Stimulated activated CD8-positive, alpha-beta memory T cell treated with anti-CD3 and anti-CD28 coated beads, Interleukin-7, amount 100 ng/mL, for 24 hours (primary cell): Measurements from ENCODE around the gene TMEM185B.

Experiments used
- DNase-seq: peaks from one replicate; pipeline ENCODE4 v3.0.0-alpha.2; 2020; ENCODE audit warnings: low read depth

Gene TMEM185B

GRCh38 chr2:120231564-120231973 lies 8.4 kb upstream of the TMEM185B start:
- DNase-seq: no peak

DNA sequence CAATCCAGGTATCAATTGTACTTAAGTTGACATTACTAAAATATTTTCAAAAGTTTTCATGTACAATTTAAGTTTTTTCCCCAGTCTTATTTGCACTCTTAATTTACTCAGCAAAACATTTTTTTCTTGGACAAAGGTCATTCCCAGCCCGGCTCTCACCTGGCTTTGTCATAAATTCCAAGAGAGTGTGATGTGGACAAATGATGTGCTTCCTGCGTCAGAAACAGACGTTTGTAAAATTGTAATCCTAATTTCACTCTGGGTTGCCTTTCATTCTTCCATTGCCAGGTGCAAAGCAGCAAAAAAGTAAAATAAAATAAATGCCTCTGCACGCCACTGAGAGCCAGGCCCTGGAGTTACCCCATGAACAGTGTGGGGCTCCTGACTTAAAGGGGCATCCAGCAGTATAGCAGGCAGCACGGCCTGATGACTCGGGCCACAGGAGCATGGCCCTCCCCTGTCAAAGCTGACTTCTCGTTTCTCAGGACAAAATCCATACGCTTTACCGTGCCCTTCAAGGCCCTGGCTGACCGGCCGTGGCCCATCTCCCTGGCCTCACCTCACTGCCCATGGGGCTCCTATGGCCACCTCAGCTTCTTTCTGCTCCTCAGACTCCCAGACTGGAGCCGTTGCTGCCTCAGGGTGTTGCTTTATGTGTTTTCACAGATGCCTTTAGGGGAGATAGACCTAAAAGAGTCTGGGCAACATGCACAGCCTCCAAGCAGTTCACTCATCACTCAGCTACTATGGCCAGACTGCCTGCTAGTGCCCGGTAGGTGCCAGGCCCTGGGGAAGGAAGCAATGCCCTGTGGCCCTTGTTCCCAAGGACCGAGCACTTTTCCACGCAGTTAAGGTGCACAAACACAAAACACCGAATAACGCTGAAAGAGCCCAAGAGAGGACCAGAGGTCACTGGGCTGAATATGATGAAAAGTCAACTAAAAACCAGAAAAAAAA lies 7.6 kb upstream of the TMEM185B start:
- no peak for DNase-seq

DNA sequence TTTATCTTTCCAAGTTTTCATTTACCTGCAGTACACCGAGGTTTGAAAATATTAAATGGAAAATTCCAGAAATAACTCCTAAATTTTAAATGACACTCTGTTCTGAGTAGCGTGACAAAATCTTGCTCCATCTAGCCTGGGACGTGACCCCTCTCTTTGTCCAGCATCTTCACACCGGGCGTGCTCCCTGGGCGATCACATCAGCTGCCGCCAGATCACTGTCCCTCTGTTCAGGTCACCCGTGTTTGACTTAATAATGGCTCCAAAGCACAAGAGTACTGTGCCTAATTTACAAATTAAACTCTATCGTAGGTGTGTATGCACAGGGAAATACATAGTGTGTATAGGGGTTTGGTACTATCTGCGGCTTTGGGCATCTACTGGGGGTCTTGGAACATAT lies 6.1 kb upstream of the TMEM185B start:
- no peak for DNase-seq

GRCh38 chr2:120228503-120228902 lies 5.3 kb upstream of the TMEM185B start:
- DNase-seq: no peak

GRCh38 chr2:120227111-120227991 lies 4.2 kb upstream of the TMEM185B start:
- no peak for DNase-seq

GRCh38 chr2:120226316-120226715 lies 3.1 kb upstream of the TMEM185B start:
- DNase-seq: no peak

GRCh38 chr2:120225549-120226065 lies 2.4 kb upstream of the TMEM185B start:
- no peak for DNase-seq

- DNase-seq: no peak
These were observed 1.7 kb upstream of the TMEM185B start for GRCh38 chr2:120224735-120225548.

- no peak for DNase-seq
These were observed 1.1 kb upstream of the TMEM185B start for GRCh38 chr2:120224256-120224655.

GRCh38 chr2:120222186-120223033 lies 790 bp downstream of the TMEM185B start:
- DNase-seq: no peak

DNA sequence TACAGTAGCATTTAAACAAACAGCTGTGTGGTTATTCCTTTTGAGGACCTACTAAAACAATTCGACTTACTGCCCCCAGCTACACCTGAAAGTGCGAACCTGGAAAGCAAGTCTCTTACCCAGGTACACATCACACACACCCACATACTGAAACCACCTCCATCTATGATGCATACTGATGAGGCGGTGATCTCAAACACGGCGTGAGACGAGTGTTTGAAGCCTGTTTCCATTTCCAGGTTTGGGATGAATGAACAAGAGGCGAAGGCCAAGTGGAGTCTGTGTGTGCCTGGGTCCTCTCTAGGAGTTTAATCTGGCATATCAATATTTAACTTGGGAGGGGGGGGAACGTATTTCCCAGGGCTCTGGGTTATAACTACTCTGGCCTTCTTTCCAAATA lies 1.6 kb downstream of the TMEM185B start:
- no peak for DNase-seq

GRCh38 chr2:120220756-120221155 lies 2.4 kb downstream of the TMEM185B start:
- no peak for DNase-seq

- no peak for DNase-seq
These were observed 3.4 kb downstream of the TMEM185B start for GRCh38 chr2:120219766-120220165.

- DNase-seq: no peak
These were observed 3.9 kb downstream of the TMEM185B start for GRCh38 chr2:120219291-120219690.

- DNase-seq: no peak
These were observed 5.0 kb downstream of the TMEM185B start for GRCh38 chr2:120218181-120218580.

DNA sequence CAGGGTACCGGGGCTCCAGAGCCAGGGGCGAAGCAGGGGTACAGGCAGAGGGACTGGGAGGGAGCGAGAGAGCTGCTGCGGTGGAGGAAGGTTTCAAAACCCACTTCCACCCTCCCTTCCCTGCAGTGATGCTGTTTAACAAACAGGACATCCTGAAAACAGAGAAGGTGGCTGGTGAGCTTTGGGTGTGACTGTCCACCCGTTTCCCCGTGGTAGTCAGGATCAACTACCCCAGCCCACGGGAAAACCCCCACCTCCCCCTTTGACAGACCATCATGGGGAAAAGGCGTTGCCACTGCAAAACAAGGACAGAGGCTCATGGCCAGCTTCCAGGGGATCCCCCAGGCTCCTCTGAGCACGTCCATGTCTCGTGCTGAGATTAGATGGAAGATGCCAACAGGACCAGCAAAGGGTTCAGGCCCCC lies 12.9 kb downstream of the TMEM185B start:
- DNase-seq: no peak

- DNase-seq: no peak
These were observed 13.6 kb downstream of the TMEM185B start for GRCh38 chr2:120209427-120210269.

DNA sequence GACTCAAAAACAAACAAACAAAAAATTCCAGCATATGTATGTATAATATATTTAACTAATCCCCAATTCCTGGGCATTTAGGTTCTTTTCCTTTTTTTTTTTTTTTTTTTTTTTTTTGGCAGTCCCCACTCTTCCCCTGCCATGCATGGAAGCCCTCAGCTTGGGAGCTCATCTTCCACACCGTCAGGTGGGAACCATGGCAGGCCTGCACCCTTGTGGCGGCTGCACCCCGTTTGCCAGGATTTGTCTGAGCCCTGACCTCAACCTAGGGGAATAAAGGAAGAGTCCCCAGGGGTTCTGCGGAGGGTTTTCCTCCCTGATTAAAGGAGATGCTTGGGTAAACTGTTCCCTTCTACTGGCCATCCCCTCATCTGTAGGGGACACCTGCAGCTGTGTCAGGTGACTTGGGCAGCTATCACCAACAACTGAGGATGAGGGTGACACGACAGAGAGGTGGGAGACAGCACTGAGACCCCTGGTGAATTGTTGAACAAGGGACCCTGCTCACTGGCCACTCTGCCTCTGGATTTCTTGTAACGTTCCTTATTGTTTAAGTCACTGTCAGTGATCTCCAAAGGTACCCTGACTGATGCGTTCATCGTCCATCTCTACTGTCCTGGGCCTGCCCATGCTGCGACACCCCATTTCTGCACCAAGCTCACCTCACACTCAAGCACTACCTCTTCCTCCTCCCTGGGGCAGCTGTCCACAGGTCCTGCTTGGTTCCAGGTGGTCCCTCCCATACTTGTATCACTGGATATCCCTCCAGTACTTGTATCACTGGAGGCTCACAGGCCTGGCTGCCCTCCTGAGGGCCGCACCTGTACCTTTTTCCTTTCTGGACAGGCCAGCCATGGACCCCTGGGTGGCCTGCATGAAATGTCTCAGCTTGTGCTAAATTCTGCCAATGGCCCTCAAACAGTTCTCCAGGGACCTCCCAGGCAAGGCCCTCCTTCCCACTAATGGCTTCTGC lies 14.5 kb downstream of the TMEM185B start:
- DNase-seq: no peak
